GM19455 (cell line): ENCODE measurements around the gene YJEFN3.

Experiments used
- ATAC-seq: cut with Tn5 transposase; IDR thresholded peaks from one replicate; pipeline ENCODE4 v1.9.1; 2021; ENCODE audit not compliant: unreplicated experiment

Gene YJEFN3

GRCh38 chr19:19550972-19551852, 22.5 kb downstream of the YJEFN3 start:
- no peak for ATAC-seq

GRCh38 chr19:19551853-19552192, 23.1 kb downstream of the YJEFN3 start:
- no peak for ATAC-seq

GRCh38 chr19:19552798-19553197, 24.1 kb downstream of the YJEFN3 start:
- ATAC-seq = no peak

GRCh38 chr19:19553670-19554069, 25.0 kb downstream of the YJEFN3 start:
- no peak for ATAC-seq

GRCh38 chr19:19554074-19555023, 25.6 kb downstream of the YJEFN3 start:
- ATAC-seq = no peak

GRCh38 chr19:19558055-19558454, 29.3 kb downstream of the YJEFN3 start:
- ATAC-seq = no peak

- no peak for ATAC-seq
Observed at GRCh38 chr19:19558636-19559035, 29.9 kb downstream of the YJEFN3 start.

- ATAC-seq = no peak
Observed at GRCh38 chr19:19559931-19560330, 31.2 kb downstream of the YJEFN3 start.

GRCh38 chr19:19561946-19562664, 33.4 kb downstream of the YJEFN3 start:
- ATAC-seq = no peak

- no peak for ATAC-seq
Observed at GRCh38 chr19:19562665-19563347, 34.1 kb downstream of the YJEFN3 start.

- no peak for ATAC-seq
Observed at GRCh38 chr19:19563348-19563848, 34.7 kb downstream of the YJEFN3 start.

- ATAC-seq = no peak
Observed at GRCh38 chr19:19566306-19566705, 37.6 kb downstream of the YJEFN3 start.

- no peak for ATAC-seq
Observed at GRCh38 chr19:19567391-19567790, 38.7 kb downstream of the YJEFN3 start.

GRCh38 chr19:19568802-19569756, 40.4 kb downstream of the YJEFN3 start:
- ATAC-seq = no peak

- no peak for ATAC-seq
Observed at GRCh38 chr19:19570571-19570970, 41.9 kb downstream of the YJEFN3 start.

- no peak for ATAC-seq
Observed at GRCh38 chr19:19571071-19571786, 42.5 kb downstream of the YJEFN3 start.

GRCh38 chr19:19575411-19575810, 46.7 kb downstream of the YJEFN3 start:
- no peak for ATAC-seq

- ATAC-seq = no peak
Observed at GRCh38 chr19:19578252-19578651, 49.5 kb downstream of the YJEFN3 start.
